K562 (cell line): ENCODE measurements around the gene CCSAP.

Experiments
- NFE2 ChIP-seq: IDR thresholded peaks from 2 replicates; pipeline ENCODE4 v1.6.1; 2014; ENCODE audit warnings: antibody characterized with exemption, low read depth
- SMARCB1 ChIP-seq: IDR thresholded peaks from 2 replicates; pipeline ENCODE4 v1.6.1; 2011; ENCODE audit warnings: improper control_type of control experiment, low read depth; ENCODE audit not compliant: insufficient read length
- ZBTB33 ChIP-seq: sonication (generic); formaldehyde crosslinking; IDR thresholded peaks from 2 replicates; pipeline ENCODE4 v1.8.1; 2023; ENCODE audit warnings: mild to moderate bottlenecking, missing genetic modification reagents
- ZNF121 ChIP-seq: sonication (generic); formaldehyde crosslinking; conservative IDR thresholded peaks from 2 replicates; pipeline ENCODE4 v1.8.0; 2022; ENCODE audit warnings: missing genetic modification reagents
- ZNF274 ChIP-seq: IDR thresholded peaks from 2 replicates; pipeline ENCODE4 v1.6.1; 2011; ENCODE audit warnings: low read depth, mild to moderate bottlenecking, low read length, moderate library complexity, borderline replicate concordance
- ZNF764 ChIP-seq: fragments of 250-450 bp; sonication (Bioruptor Pico); IDR thresholded peaks from 2 replicates; pipeline ENCODE4 v1.4.0; 2020; ENCODE audit warnings: low read depth, mild to moderate bottlenecking, moderate library complexity
- TF ChIP-seq, protein P1 (sequence below), 3 experiments: IDR thresholded peaks in 2 of 3; conservative IDR thresholded peaks in 1 of 3; 2 replicates each; pipeline ENCODE4 v1.5.1; 2011 to 2012; ENCODE audit warnings: low read length in 3 of 3, mild to moderate bottlenecking in 3 of 3, control low read depth in 2 of 3, improper control_type of control experiment in 1 of 3, inconsistent platforms in 1 of 3, low read depth in 1 of 3, mixed read lengths in 1 of 3, moderate library complexity in 1 of 3; ENCODE audit not compliant: insufficient read depth in 2 of 3

- no peak for TF ChIP-seq ZNF121 (CRISPR knock-in tag)
- TF ChIP-seq ZNF764 (CRISPR knock-in tag) = no peak
- no peak for TF ChIP-seq SMARCB1
- TF ChIP-seq, protein P1, sequence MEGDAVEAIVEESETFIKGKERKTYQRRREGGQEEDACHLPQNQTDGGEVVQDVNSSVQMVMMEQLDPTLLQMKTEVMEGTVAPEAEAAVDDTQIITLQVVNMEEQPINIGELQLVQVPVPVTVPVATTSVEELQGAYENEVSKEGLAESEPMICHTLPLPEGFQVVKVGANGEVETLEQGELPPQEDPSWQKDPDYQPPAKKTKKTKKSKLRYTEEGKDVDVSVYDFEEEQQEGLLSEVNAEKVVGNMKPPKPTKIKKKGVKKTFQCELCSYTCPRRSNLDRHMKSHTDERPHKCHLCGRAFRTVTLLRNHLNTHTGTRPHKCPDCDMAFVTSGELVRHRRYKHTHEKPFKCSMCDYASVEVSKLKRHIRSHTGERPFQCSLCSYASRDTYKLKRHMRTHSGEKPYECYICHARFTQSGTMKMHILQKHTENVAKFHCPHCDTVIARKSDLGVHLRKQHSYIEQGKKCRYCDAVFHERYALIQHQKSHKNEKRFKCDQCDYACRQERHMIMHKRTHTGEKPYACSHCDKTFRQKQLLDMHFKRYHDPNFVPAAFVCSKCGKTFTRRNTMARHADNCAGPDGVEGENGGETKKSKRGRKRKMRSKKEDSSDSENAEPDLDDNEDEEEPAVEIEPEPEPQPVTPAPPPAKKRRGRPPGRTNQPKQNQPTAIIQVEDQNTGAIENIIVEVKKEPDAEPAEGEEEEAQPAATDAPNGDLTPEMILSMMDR (IDR thresholded peaks at IDR 0.05 in 2 of 3, conservative IDR thresholded peaks at IDR 0.05 in 1 of 3; ENCODE audit: insufficient read depth in 2 of 3, low read depth in 1 of 3, low read length in 3 of 3) = no peak
- no peak for TF ChIP-seq ZBTB33 (CRISPR knock-in tag)
- TF ChIP-seq NFE2 = no peak
- TF ChIP-seq ZNF274 = no peak
Measured at GRCh38 chr1:229298887-229299503, 43.9 kb downstream of the CCSAP start.
